A172 (cell line): ENCODE data around the gene ZNF485. TPM values are rescaled to one million over a fixed set of nuclear protein-coding genes. Genes with fewer than 3 reads are reported as not detected.
"Not testable (repeated sequence)": the region's sequence is repeated elsewhere in the genome, so short reads cannot be mapped to it uniquely, and the experiment has no call there.

Experiments
- DNase-seq: peaks from one replicate; pipeline ENCODE4 v3.0.0-alpha.2; 2015; ENCODE audit warnings: low spot score
- total RNA-seq: library from RNA; depleted of rRNA; stranded (reverse); fragments of >200 nt; shearing (Covaris generic); gene quantifications from 2 replicates; pipeline ENCODE4 v1.2.3, GENCODE V29; 2014

The ZNF485 gene
- total RNA-seq, 1 experiment from 2014 or later: 0.41 TPM

DNA sequence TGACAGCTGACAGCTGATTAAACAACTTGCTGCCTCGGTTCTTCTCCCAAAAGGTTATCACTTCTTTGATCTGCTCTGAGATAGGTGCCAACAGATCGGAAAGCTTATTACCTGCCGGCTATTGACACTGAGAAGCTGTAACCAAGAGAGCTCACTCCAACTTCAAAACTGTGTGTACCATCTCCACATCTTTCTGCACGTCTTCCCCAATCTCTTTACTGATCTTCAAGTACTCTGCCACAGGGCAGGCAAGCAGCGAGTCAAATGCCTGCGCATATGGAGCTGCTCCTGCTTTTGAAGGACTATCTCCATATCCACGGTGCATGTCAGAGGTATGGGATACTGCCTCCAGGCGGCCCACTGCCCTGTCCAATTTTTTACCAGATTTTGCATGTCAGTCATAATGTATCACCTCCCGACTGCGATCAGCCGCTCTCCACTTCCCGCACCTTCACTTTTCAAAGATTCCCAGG lies 352 bp upstream of the ZNF485 start:
- no peak for DNase-seq

DNA sequence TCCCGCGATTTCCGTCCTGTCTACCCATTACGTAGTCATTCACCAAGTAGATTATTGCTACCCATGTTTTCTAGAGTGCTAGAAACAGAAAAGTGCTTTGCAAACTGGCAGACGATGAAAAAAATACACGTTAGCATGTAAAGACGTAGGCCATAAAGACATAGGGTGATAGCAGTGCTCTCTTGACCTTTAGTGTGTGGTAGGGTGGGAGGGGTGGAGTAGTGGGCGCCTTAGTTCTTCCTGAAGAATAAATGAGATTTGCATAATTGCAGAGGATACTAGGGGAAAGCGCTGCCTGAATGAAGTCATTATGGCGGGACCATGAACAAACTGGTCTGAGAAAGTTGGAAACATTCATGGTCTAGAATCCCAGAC lies 948 bp downstream of the ZNF485 start:
- no peak for DNase-seq

DNA sequence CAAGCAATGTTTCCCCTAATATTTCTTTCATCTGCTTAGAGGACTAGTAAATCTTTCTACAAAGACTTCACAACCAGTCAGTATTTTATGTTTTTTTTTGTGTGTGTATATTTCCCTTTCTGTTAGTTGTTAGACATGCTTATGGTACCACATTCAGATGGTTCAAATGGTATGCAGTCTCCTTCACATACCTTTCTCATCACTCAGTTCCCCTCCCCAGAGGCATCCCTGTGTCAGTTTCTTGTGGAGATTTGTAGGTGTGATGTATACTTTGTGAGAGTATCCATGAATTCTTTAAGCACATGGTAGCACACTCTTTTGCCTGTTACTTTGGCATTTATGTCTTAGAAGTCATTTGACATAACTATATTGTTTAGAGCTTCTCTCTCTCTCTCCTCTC lies 4.4 kb downstream of the ZNF485 start:
- DNase-seq: no peak

DNA sequence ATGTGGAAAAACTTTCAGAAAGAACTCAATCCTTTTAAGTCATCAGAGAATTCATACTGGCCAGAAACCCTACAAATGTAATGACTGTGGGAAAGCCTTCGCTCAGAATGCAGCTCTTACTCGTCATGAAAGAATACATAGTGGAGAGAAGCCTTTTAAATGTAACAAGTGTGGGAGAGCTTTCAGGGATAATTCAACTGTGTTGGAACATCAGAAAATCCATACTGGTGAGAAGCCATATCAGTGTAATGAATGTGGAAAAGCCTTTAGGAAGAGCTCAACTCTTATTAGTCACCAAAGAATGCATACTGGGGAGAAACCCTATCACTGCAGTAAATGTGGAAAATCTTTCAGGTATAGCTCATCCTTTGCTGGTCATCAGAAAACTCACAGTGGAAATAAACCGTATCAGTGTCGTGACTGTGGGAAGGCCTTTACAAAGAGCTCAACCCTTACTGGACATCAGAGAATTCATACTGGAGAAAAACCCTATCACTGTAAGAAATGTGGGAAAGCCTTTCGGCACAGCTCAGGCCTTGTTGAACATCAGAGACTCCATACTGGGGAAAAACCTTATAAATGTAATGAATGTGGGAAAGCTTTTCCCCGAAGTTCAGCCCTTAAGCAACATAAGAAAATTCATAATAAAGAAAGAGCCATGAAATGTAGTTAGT lies 10.6 kb downstream of the ZNF485 start:
- DNase-seq: no peak

DNA sequence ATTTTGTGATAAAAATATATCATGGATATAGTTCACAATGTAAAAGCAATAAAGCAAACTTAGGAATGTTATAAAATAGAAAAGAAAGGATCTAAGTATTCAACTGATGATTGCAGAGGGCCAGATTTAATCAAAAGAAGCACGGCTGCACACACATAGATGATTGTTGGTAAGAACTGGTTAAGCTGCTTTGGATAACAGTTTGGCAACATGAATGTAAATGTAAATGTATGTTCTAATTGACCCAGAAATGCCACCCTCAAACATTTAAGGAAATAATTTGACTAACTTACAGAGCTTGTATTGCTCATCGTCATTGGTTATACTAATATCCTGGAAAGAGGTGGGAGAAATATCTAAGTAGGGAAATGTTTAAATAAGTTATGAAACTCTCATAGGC lies 13.1 kb downstream of the ZNF485 start:
- DNase-seq: no peak

DNA sequence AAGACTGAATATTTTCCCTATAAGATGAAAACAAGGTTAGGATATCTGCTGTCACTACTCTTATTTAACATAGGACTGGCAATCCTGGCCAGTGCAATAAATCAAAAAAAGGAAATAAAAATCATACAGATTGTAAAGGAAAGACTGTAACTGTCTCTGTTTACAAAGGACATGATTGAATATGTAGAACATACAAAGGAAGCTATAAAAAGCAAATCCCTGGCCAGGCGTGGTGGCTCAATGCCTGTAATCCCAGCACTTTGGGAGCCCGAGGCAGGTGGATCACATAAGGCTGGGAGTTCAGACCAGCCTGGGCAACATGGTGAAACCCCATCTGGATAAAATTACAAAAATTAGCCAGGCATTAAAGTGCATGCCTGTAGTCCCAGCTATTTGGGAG lies 15.8 kb downstream of the ZNF485 start:
- DNase-seq: no peak

DNA sequence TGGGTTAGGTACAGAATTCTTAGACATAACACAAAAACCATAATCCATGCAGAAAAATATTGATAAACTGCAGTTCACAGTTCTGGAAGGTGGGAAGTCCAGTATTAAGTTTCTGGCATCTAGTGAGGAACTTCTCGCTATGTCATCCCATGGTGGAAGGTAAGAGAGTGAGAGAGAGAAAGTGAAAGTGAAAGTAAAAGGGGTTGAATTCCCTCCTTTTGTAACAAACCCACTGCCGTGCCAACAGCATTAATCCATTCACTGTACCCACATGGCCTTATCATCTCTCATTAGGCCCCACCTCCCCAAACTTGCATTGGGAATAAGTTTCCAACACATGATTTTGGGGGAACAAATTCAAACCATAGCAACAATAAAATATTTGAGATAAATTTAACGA lies 17.1 kb downstream of the ZNF485 start:
- peak; percentile 63 for DNase-seq

DNA sequence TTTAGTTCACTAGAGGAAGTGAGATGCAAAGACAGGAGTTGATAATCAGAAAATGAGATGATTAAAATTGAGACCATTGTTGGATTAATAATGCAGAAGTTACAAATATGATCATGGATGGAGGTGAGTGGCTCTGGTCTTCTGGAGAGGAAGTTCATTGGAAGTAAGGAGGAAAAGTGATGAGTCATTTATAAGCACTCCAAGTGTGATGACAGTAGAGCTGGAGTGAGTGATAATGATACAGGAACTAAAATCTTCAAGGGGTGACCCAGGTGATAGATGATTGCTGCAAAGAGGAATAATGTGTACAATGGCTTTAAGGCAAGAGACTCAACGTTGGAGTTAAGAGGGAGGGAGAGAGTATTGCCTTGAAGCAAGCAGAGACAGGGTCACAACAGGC lies 21.7 kb downstream of the ZNF485 start:
- no peak for DNase-seq

DNA sequence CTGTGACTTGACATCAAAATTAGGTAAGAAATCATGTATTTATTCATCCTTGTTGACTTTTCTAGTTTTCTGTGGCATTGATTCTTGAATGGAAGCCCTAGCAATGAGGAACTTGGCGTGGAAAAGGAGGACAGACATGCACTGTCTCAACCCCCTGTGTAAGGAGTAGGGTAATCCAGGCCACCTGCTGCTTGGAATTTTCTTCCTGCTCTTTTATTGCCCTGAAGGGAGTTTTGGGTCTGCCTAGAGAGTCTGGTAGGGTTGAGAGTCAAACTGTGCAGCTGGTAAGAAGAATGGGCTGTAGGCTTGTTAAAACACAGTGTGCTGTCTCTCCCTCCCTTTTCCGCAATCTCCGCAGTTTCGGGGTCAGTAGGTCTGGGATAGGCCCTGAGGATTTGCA lies 22.7 kb downstream of the ZNF485 start:
- DNase-seq: no peak

DNA sequence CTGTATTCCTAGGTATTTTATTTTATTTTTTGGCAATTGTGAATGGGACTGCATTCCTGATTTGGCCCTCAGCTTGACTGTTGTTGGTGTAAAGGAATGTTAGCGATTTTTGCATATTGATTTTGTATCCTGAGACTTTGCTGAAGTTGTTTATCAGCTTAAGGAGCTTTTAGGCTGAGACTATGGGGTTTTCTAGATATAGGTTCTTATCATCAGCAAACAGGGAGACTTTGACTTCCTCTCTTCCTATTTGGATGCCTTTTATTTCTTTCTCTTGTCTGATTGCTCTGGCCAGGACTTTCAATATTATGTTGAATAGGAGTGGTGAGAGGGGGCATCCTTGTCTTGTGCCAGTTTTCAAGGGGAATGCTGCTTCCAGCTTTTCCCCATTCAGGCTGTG lies 29.6 kb downstream of the ZNF485 start:
- DNase-seq: not testable (repeated sequence)

DNA sequence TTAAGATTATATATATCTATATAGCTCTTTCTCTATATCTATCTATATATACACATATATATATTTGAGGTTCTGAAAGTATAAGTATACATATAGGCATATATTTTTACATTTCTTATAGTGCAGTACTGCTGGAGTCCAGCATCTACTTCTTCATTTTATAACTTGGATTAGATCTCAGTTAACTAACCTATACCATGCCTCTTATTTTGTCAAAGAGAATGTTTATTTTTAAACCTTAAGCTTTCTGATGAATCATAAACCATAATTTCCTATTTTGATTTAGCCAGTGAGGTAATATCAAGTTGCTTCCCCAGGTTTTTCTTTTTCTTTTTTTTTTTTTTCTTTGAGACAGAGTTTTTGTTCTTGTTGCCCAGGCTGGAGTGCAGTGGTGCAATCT lies 34.4 kb downstream of the ZNF485 start:
- DNase-seq: no peak

DNA sequence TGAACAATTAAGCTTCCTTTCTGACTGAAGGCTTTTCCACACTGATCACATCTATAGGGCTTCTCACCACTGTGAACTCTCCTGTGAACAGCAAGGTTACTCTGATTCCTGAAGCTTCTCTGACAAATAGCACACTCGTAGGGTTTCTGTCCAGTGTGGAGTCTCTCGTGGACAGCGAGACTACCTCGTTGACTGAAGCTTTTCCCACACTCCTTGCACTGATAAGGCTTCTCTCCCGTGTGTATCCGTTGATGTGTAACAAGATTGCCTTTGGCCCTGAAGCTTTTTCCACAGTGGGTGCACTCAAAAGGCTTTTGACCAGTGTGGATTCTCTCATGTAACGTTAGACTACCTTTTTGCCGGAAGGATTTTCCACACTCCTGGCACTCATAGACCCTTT lies 38.0 kb downstream of the ZNF485 start:
- DNase-seq: no peak

DNA sequence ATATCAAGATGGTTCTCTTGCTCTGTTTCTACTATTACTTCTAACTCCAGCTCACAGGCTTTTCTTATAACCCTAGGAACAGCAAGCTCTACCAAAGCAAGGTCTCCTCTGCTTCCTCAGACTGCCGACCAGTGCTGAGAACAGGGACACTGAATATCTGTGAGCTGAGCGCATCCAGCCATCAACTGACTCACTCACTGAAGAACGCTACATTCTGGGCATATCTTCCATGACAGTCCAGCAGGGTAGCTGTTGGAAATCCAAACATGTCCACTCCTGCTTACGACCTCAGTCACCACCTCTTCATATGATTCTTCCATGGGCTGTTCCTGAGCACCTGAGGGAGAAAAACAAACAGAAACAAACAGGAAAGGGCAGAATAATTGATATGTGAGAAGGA lies 39.6 kb downstream of the ZNF485 start:
- no peak for DNase-seq

DNA sequence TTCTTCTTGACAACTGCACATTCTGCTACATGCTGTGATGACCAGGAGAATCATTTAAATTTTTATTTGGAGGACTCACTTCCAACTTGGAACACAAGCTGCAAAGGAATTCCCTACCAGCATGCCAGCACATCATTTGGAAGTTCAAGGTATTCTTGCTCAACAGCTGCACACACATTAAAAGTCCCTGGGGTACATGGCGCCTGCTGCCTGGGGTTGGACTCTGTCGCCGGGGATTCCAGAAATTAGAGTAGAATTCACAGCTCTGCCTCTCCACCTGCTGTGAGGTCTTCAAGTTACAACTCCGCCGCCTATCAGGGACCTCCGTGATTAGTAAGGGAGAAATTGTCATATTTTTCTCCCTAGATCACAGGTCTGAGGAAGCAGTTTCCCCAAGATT lies 41.3 kb downstream of the ZNF485 start:
- DNase-seq: no peak

DNA sequence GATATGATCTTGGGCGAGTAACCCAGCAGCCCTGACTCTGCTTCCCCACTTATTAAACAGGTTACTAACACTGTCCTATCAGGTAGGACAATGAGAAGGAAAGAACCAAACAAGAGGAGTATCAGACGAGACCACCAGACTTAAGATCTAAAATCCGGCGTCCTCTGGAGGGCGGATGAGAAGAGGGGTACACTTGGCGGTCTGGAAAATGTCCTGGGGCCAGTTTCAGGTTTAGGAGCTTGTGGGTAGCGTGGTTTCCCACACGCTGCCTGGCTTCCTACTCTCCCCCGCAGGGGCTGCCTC lies 41.8 kb downstream of the ZNF485 start:
- no peak for DNase-seq

DNA sequence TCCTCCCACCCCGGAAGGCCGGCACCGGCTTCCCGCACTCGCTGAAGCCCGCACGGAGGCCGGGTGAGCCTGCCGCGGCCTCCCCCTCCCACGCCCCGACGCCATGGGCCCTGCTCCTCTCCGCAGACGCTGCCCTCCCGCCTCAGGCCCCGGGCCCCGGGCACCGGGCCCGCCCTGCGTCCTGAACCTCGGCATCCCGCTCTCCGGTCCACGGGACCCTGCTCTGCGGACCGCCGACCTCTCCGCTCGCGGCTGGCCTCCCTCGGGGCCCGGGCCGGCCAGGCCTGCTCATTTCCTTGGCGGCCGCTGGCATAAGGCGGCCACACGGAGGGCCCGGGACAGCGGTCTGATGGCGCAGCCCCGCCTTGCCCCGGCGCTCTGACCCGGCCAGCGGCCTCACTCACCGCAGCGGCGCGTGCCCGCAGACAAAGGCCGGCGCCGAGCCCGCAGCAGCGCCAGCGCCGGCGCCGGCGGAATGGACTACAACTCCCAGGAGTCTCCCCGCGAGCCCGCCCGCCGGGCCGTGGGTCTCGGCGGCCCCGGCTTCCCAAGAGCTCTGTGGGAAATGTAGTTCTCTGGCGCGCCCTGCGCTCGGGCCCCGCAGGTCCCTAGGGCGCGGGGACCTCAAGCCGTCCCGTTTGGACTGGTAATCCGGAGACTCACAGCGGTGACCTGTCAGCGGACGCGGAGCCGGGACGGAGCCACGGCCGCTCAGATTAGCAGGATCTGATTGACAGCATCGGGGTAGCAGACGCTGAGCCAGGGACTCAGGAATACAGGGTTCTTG lies 42.4 kb downstream of the ZNF485 start, which contains the start of gene ZNF32:
ZNF32 (minus strand) TSS at position 484 of the 787 bp plus-strand sequence. CDS start 2,748 bp downstream, outside the sequence.
- no peak for DNase-seq

DNA sequence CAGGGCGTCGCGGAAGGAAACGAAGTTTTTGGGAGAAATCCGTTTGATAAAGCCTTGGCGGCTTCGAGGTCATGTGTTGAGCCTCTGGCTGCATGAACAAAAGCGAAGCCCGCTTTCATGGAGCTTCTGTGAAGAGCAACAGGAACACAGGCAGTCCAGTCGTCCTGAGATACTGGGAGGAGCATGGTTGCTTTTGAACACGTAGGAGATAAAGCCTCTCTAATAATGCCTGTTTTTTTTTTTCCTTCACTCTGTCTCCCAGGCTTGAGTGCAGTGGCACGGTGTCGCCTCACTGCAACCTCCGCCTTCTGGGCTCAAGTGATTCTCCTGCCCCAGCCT lies 42.9 kb downstream of the ZNF485 start:
- DNase-seq: no peak

DNA sequence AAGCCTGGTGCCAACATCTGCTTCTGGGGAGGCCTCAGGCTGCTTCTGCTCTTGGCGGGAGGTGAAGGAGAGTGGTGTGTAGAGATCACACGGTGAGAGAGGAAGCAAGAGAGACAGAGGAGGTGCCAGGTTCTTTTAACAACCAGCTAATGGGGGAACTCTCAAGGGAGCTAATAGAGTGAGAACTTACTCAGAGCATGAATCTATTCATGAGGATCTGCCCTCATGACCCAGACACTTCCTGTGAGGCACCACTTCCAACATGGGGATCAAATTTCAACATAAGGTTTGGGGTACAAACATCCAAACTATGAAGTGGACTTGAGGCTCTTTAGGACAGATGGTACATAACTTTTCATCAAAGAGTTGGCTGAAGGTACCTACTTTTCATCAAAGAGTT lies 47.5 kb downstream of the ZNF485 start:
- DNase-seq: no peak

DNA sequence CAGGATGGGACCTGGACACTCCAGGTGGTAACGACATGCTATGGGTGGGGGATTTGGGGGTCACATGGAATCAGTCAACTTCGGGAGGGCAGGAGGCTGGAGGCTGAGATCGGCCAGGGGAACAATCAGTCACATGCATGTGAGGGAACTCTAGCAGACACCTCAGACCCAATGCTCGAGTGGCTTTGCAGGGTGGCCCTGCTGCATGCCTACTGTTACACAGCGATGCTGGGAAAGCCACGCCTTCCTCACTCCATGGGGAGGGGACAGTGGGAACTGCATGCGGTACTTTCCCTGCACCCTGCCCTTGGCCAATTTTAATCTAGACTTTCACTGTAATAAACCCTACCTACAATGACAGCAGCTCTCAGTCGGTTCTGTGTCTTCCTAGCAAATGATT lies 49.1 kb downstream of the ZNF485 start:
- no peak for DNase-seq

DNA sequence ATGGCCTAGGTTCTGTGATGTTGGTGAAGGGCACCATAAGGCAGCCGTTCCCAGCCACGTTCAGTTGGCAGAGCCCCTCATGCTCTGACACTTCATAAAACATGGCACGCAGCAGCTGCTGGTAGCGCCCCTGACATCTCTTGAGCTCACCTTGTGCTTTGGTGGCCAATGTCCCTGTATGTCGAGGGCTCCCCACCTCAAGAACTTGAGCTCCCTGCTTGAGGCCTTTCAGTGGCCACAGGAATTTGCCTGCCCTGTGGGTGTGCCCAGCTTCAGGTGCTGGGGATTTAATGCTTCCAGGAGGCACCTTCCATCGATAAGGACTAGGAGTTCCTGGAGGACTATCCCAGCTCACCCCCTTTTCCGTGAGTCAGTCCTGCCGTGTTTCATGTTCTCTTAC lies 52.0 kb downstream of the ZNF485 start:
- DNase-seq: no peak

DNA sequence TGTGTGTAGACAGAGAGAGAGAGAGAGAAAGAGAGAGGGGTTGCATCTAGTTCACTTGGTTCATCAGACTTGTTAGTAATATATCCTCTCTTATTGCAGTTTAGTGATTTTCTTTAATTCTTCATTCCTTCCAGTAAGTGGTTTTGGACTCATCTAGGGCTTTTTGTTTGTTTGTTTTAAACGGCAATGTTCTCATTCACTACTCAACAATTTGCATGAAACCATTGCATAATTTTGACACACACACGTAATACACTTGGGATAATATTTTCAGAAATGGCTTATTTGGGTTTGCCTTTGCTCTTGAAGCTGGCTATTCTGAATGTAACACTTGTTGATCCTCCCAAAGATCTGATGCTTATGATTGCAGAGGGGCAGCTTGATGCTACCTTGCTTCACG lies 58.8 kb downstream of the ZNF485 start:
- DNase-seq: no peak

DNA sequence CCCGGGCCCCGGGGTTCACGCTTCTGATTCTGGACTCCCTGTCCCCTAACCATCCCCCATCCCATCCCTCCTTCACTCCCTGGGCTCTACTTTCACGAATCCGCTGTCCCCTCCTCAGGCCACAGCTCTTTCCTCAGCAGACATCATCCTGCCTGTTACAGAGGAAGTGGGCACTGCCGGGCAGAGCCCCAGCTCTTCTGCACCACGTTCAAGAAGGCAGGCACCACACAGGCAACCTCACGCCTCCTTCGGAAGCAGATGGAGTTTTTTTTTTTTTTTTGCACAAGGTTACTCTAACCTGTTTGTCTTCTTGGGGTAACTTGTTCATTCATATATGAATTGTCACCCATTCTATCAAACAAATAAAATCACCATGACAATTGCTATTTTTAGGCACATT lies 60.3 kb downstream of the ZNF485 start:
- DNase-seq: no peak

DNA sequence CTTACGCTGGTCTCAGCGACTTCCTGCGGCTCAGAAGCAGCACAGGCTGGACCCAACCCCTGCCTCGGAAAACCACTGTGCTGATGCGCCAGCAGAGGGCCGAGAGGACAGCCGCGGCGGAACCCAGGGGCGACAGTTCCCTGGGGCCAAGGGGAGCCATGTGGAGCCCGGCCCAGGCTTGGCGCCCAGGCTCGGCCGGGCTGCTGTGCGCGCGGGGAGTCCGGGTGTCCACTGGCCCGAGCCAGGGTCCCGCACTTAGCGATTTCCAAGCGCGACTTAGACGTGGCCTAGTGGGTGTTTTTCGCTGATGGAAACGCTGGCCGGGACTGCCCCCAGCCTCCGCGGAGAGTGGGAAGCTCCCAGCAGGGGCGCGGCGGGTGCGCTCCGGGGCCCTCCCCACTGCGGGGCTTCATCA lies 61.1 kb downstream of the ZNF485 start:
- no peak for DNase-seq
